ENCODE data around the gene ATP10A.

DNA sequence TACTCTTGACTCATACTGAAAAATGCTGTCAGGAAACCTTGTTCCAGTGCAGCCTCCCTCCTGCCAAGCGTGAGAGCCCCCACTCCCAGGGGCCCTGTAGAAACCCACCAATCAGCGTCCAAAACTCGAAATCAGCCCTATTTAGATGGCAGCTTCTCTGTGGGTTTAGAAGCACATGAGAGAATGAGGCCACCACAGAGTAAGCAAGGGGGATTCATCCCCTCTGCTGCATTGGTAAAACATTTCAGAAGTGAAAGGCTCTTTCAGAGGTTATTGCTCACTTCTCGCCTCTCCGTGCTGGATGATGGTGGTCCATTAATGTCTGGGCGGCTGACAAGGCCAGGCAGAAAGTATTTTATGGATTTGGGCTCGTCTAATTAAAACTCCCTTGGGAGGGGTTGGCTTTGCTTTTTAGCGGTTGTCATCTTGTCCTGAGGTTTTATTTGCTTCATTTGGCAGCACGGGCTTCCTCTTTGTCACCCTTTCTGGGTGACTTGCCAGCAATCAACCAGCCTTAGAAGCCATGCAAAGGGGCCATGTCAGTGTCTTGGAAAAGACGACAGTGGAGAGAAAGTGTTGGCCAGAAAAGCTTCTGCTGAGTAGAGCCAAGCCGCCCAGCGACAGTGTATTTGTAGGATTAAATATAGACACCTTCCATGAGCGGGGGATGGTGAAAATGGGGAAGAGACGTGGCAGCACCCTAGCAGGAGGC lies 145.5 kb downstream of the ATP10A start:
- no peak for TF ChIP-seq POLR2A (IDR thresholded peaks at IDR 0.05)
- TF ChIP-seq, protein P1, sequence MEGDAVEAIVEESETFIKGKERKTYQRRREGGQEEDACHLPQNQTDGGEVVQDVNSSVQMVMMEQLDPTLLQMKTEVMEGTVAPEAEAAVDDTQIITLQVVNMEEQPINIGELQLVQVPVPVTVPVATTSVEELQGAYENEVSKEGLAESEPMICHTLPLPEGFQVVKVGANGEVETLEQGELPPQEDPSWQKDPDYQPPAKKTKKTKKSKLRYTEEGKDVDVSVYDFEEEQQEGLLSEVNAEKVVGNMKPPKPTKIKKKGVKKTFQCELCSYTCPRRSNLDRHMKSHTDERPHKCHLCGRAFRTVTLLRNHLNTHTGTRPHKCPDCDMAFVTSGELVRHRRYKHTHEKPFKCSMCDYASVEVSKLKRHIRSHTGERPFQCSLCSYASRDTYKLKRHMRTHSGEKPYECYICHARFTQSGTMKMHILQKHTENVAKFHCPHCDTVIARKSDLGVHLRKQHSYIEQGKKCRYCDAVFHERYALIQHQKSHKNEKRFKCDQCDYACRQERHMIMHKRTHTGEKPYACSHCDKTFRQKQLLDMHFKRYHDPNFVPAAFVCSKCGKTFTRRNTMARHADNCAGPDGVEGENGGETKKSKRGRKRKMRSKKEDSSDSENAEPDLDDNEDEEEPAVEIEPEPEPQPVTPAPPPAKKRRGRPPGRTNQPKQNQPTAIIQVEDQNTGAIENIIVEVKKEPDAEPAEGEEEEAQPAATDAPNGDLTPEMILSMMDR (IDR thresholded peaks at IDR 0.05): no peak

Measured in heart left ventricle (tissue), 13 donors.